Panc1 (cell line): Measurements from ENCODE around the gene CDRT4. TPM values are rescaled to one million over a fixed set of nuclear protein-coding genes. Genes with fewer than 3 reads are reported as not detected.

Experiments
- ATAC-seq: fragments of 200-7000 bp; cut with Tn5 transposase; 2 replicates; pipeline ENCODE4 v1.9.1; 2020; ENCODE audit warnings: mild to moderate bottlenecking, moderate library complexity
- BruUV-seq: library from RNA; stranded (reverse); fragments of 400-500 nt; replicated peaks from 2 replicates; lab custom pipeline; 2021; lab: Mats Ljungman, UMichigan
- CTCF ChIA-PET: fragments of 300-600 bp; sonication (Branson Sonifier 250); formaldehyde crosslinking; loops from one replicate; lab custom pipeline; 2022; ENCODE audit warnings: antibody characterized with exemption; lab: Charles Lee
- POLR2A ChIA-PET: fragments of 300-600 bp; sonication (Branson Sonifier 250); formaldehyde crosslinking; loops from one replicate; lab custom pipeline; 2022; ENCODE audit warnings: antibody characterized with exemption; lab: Charles Lee
- DNase-seq: peaks from one replicate; pipeline ENCODE4 v3.0.0-alpha.2; 2010; ENCODE audit warnings: low read depth, low spot score
- H3K27ac ChIP-seq: 2 replicates; pipeline ENCODE4 v1.5.1; 2011; ENCODE audit warnings: mild to moderate bottlenecking, low read length, inconsistent platforms
- H3K27me3 ChIP-seq: fragments of 200-500 bp; sonication (Bioruptor generic); 2 replicates; pipeline ENCODE4 v1.6.0; 2014; ENCODE audit warnings: low read length, inconsistent platforms; ENCODE audit not compliant: control insufficient read depth, insufficient read depth
- H3K36me3 ChIP-seq: fragments of 200-500 bp; sonication (Bioruptor generic); 2 replicates; pipeline ENCODE4 v1.5.1; 2014; ENCODE audit warnings: inconsistent platforms, mild to moderate bottlenecking, low read length, moderate library complexity; ENCODE audit not compliant: control insufficient read depth, insufficient read depth
- H3K4me1 ChIP-seq: 2 replicates; pipeline ENCODE4 v1.5.1; 2011; ENCODE audit warnings: inconsistent platforms, mild to moderate bottlenecking, low read length, moderate library complexity; ENCODE audit not compliant: control insufficient read depth, insufficient read depth
- H3K4me3 ChIP-seq, 2 experiments: 2 replicates each; pipeline ENCODE4 v1.5.1; 2011 to 2012; ENCODE audit warnings: low read depth in 2 of 2, low read length in 2 of 2, mild to moderate bottlenecking in 2 of 2, inconsistent platforms in 1 of 2, moderate library complexity in 1 of 2
- H3K9me3 ChIP-seq: fragments of 200-500 bp; sonication (Bioruptor generic); 2 replicates; pipeline ENCODE4 v1.5.1; 2014; ENCODE audit warnings: low read depth, mild to moderate bottlenecking, inconsistent platforms, low read length, moderate library complexity; ENCODE audit not compliant: control insufficient read depth, insufficient read depth
- POLR2AphosphoS5 ChIP-seq: IDR thresholded peaks from 2 replicates; pipeline ENCODE4 v1.6.1; 2012; ENCODE audit warnings: mild to moderate bottlenecking, low read depth, low read length, moderate library complexity
- REST ChIP-seq, 2 experiments: IDR thresholded peaks; 2 replicates each; pipeline ENCODE4 v1.6.1; 2011 to 2012; ENCODE audit warnings: low read depth in 2 of 2, control low read depth in 1 of 2, low read length in 1 of 2, mild to moderate bottlenecking in 1 of 2, moderate library complexity in 1 of 2; ENCODE audit not compliant: insufficient read depth in 1 of 2
- SIN3A ChIP-seq: IDR thresholded peaks from 2 replicates; pipeline ENCODE4 v1.6.1; 2012; ENCODE audit warnings: low read depth, mild to moderate bottlenecking, low read length, moderate library complexity, borderline replicate concordance; ENCODE audit not compliant: insufficient read depth
- TCF7L2 ChIP-seq: IDR thresholded peaks from 2 replicates; pipeline ENCODE4 v1.6.1; 2011; ENCODE audit warnings: mild to moderate bottlenecking, low read depth, low read length, inconsistent platforms
- in situ Hi-C: cut with HindIII; loops from 2 replicates; pipeline ENCODE4 v1.10.0; 2016; ENCODE audit warnings: low sequenced_read_pairs, low pct_unique_long_range_greater_than_20kb
- intact Hi-C: fragments of 100-400 bp; cut with micrococcal nuclease; formaldehyde crosslinking; loops from one replicate; pipeline ENCODE4 v1.10.0; 2022; ENCODE audit not compliant: unreplicated experiment
- total RNA-seq: library from RNA; stranded (reverse); gene quantifications from one replicate; pipeline ENCODE4 v1.2.1, GENCODE V29; 2021; ENCODE audit not compliant: unreplicated experiment
- TF ChIP-seq, protein P1 (sequence below): fragments of 450-650 bp; IDR thresholded peaks from 2 replicates; pipeline ENCODE4 v1.5.1; 2017; ENCODE audit warnings: mild to moderate bottlenecking

Gene CDRT4
- total RNA-seq, 1 experiment from 2014 or later, result 2.8 TPM

GRCh38 chr17:15398291-15398690 is 69.1 kb downstream of the CDRT4 start:
- ChIA-PET CTCF (no interaction called here), POLR2A (no interaction called here)
- DNase-seq, result no peak
- H3K36me3 ChIP-seq, result no peaks in the 10 kb centered on the region
- TF ChIP-seq REST (IDR thresholded peaks at IDR 0.05; ENCODE audit: insufficient read depth in 1 of 2, low read depth in 2 of 2, low read length in 1 of 2), result no peak
- ATAC-seq, result no peak
- H3K4me1 ChIP-seq, result no peaks in the 10 kb centered on the region
- in situ Hi-C loops, result no loop called here
- no peaks in the 10 kb centered on the region for H3K27me3 ChIP-seq
- intact Hi-C loops, result no loop called here
- H3K4me3 ChIP-seq, result no peak overlapping the region
- BruUV-seq, result no TSS peak
- H3K27ac ChIP-seq, result no peak overlapping the region
- H3K9me3 ChIP-seq, result no peaks in the 10 kb centered on the region

GRCh38 chr17:15397620-15398019 is 69.8 kb downstream of the CDRT4 start:
- DNase-seq (no peak), ATAC-seq (no peak)
- in situ Hi-C loops, result no loop called here
- Histone ChIP-seq H3K27me3 (no peaks in the 10 kb centered on the region), H3K27ac (no peak overlapping the region), H3K4me3 (no peak overlapping the region), H3K4me1 (no peaks in the 10 kb centered on the region), H3K9me3 (no peaks in the 10 kb centered on the region), H3K36me3 (no peaks in the 10 kb centered on the region)
- ChIA-PET CTCF (no interaction called here), POLR2A (no interaction called here)
- no TSS peak for BruUV-seq
- TF ChIP-seq, protein P1, sequence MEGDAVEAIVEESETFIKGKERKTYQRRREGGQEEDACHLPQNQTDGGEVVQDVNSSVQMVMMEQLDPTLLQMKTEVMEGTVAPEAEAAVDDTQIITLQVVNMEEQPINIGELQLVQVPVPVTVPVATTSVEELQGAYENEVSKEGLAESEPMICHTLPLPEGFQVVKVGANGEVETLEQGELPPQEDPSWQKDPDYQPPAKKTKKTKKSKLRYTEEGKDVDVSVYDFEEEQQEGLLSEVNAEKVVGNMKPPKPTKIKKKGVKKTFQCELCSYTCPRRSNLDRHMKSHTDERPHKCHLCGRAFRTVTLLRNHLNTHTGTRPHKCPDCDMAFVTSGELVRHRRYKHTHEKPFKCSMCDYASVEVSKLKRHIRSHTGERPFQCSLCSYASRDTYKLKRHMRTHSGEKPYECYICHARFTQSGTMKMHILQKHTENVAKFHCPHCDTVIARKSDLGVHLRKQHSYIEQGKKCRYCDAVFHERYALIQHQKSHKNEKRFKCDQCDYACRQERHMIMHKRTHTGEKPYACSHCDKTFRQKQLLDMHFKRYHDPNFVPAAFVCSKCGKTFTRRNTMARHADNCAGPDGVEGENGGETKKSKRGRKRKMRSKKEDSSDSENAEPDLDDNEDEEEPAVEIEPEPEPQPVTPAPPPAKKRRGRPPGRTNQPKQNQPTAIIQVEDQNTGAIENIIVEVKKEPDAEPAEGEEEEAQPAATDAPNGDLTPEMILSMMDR, result no peak
- TF ChIP-seq TCF7L2 (no peak), SIN3A (no peak)
- intact Hi-C loops, result no loop called here

DNA sequence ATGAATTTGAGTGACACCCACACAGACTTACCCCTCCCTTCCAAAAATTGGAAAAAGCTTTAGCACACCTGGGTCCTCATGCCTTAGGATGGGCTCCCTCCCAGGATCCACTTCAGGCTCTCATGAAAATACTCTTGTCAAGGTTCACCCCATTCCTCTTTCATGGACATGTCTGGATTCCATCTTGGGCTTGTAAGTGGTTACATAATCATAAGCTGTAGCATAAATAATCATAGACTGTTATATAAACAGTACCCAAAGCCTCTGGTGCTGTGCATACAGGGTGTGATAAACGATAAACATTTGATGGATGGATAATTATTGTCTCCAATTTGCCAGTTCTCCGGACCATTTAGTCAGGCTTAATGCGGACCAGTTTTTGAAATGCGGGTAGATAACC is 72.3 kb downstream of the CDRT4 start:
- no peak for TF ChIP-seq REST (IDR thresholded peaks at IDR 0.05; ENCODE audit: insufficient read depth in 1 of 2, low read depth in 2 of 2, low read length in 1 of 2)
- TF ChIP-seq TCF7L2, result no peak
- TF ChIP-seq, protein P1, result no peak
- no peak for TF ChIP-seq SIN3A
- TF ChIP-seq POLR2AphosphoS5, result no peak
- Histone ChIP-seq H3K36me3 (no peaks in the 10 kb centered on the region), H3K27me3 (no peaks in the 10 kb centered on the region), H3K27ac (no peak overlapping the region), H3K4me3 (no peak overlapping the region), H3K4me1 (no peaks in the 10 kb centered on the region), H3K9me3 (no peaks in the 10 kb centered on the region)
- BruUV-seq, result no TSS peak
- intact Hi-C loops (no loop called here), in situ Hi-C loops (no loop called here)
- ATAC-seq, result no peak
- POLR2A ChIA-PET, result no interaction called here
- no peak for DNase-seq
- CTCF ChIA-PET, result no interaction called here
